PFSK-1 (cell line): ENCODE results near the gene MGAT2.

ENCODE experiments used
- POLR2AphosphoS5 ChIP-seq: IDR thresholded peaks from 2 replicates; pipeline ENCODE4 v1.6.1; 2012; ENCODE audit warnings: low read depth, mild to moderate bottlenecking, control low read depth, low read length, moderate library complexity
- REST ChIP-seq, 2 experiments: IDR thresholded peaks; 2 replicates each; pipeline versions ENCODE4 v1.6.1 to v1.8.0; 2011 to 2012; ENCODE audit warnings: low read depth in 2 of 2, low read length in 2 of 2, control low read depth in 1 of 2, inconsistent platforms in 1 of 2, mild to moderate bottlenecking in 1 of 2, moderate library complexity in 1 of 2; ENCODE audit not compliant: insufficient read depth in 1 of 2
- SIN3A ChIP-seq: IDR thresholded peaks from 2 replicates; pipeline ENCODE4 v1.6.1; 2012; ENCODE audit warnings: mild to moderate bottlenecking, low read length, moderate library complexity, borderline replicate concordance; ENCODE audit not compliant: insufficient read depth
- TAF1 ChIP-seq: IDR thresholded peaks from 2 replicates; pipeline ENCODE4 v1.6.1; 2012; ENCODE audit warnings: low read length, control low read depth, borderline replicate concordance; ENCODE audit not compliant: insufficient read depth

- TF ChIP-seq SIN3A (0 out of 2 replicates have a peak, but pooled peaks have one; percentile 26), POLR2AphosphoS5 (peak; percentile 87), TAF1 (peak; percentile 84; the same call in 1 of the 2 replicates), REST (IDR thresholded peaks at IDR 0.05; ENCODE audit: insufficient read depth in 1 of 2, low read depth in 2 of 2, low read length in 2 of 2) (0 out of 4 replicates have a peak, but pooled peaks of 1 of the 2 experiments have one; percentile 25)
Observed at GRCh38 chr14:49598485-49599300, 21.9 kb upstream of the MGAT2 start, which contains the start of gene LRR1.
